NCI-H2107 (cell line): ENCODE measurements around the gene CNIH4.
"Not testable (repeated sequence)": the region's sequence is repeated elsewhere in the genome, so short reads cannot be mapped to it uniquely, and the experiment has no call there.

Source experiments
- DNase-seq: peaks from one replicate; lab custom pipeline; 2025; lab: John Stamatoyannopoulos, UW

The CNIH4 gene

GRCh38 chr1:224349716-224350115 lies 7.0 kb upstream of the CNIH4 start:
- not testable (repeated sequence) for DNase-seq

DNA sequence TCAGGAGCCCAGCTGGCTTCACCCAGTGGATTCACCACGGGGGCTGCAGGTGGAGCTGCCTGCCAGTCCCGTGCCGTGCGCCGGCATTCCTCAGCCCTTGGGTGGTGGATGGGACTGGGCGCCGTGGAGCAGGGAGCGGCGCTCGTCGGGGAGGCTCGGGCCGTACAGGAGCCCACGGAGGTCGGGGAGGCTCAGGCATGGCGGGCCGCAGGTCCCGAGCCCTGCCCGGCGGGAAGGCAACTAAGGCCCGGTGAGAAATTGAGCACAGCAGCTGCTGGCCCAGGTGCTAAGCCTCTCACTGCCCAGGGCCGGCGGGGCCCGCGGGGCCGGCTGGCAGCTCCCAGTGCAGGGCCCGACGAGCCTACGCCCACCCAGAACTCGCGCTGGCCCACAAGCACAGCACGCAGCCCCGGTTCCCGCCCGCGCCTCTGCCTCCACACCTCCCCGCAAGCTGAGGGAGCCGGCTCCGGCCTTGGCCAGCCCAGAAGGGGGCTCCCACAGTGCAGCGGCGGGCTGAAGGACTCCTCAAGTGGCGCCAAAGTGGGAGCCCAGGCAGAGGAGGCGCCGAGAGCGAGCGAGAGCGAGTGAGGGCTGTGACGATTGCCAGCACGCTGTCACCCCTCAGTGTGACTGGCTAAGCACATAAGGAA lies 4.1 kb upstream of the CNIH4 start:
- DNase-seq: not testable (repeated sequence)

DNA sequence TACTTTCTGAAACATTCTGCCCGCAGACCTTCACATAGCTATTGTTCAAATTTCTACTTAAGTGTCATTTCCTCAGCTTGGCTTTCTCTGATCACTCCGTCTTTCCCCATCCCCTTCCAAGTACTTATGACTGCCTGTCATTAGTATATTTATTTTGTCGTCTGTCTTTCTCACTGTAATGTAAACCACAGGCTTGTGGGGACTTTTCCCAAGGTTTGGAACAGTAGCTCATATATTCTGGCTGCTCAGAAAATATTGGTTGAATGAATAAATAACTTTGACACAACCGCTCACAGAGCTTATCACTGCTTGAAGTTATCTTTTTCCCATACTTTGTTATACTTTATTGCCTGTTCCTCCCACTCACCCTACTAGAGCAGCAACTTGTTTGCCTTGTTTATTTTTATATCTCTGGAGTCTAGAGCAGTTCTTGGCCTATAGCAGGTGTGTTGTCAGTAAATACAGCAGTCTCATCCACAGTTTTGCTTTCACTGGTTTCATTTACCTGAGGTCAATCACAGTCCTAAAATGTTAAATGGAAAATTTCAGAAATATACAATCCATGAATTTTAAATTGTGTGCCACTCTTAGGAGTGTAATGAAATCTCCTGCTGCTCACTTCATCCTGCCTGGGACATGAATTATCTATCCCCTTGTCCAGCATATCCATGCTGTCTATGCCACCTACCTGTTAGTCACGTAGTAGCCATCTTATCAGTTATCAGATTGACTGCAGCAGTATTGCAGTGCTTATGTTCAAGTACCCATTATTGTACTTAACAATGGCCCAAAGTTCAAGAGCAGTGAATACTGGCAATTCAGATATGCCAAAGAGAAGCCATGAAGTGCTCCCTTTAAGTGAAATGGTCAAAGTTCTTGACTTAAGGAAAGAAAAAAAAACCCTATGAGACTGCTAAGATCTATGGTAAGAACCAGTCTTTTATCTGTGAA lies 2.4 kb upstream of the CNIH4 start:
- no peak for DNase-seq

- DNase-seq: no peak
These were observed 996 bp downstream of the CNIH4 start for GRCh38 chr1:224357626-224358124.

GRCh38 chr1:224358237-224358636 lies 1.6 kb downstream of the CNIH4 start:
- DNase-seq: no peak

- no peak for DNase-seq
These were observed 2.5 kb downstream of the CNIH4 start for GRCh38 chr1:224359207-224359606.

DNA sequence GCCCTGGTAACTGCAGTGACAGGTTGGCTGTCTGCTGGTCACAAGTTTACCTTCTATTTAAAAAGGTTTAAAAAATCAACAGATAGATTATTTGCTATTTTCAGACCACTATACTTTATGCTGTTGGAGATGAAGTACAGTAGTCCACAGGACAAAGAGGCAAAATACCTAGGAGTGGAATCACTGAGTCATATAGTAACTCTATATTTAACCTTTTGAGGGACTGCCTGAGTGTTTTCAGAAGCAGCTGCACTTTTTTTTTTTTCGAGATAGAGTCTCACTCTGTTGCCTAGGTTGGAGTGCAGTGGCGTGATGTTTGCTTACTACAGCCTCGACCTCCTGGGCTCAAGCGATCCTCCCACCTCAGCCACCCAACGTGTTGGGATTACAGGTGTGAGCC lies 11.7 kb downstream of the CNIH4 start:
- DNase-seq: no peak

- DNase-seq: no peak
These were observed 16.4 kb downstream of the CNIH4 start for GRCh38 chr1:224373008-224373590.

DNA sequence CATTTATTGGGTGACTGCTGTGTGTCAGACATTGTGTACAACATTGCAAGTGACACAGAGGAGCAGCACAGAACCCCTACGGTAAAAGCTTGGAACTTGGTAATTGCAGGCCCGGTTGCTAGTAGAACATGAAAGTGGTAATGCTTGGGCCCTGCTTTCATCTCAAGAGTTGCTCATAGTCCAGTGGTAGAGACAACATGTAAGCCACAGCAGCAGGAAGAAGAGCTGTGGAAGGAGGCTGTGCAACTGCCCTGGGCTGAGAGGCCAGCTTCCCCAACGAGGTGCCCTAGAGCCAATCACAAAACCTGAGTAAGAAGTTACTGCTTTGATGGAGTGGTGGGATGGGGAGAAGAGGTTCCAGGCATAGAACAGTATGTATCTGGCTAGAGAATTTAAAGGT lies 18.4 kb downstream of the CNIH4 start:
- no peak for DNase-seq

GRCh38 chr1:224377676-224378006 lies 21.0 kb downstream of the CNIH4 start:
- no peak for DNase-seq

GRCh38 chr1:224378855-224379631 lies 22.4 kb downstream of the CNIH4 start:
- DNase-seq: no peak

GRCh38 chr1:224380003-224380402 lies 23.3 kb downstream of the CNIH4 start:
- DNase-seq: no peak

- no peak for DNase-seq
These were observed 25.3 kb downstream of the CNIH4 start for GRCh38 chr1:224381880-224382548.

DNA sequence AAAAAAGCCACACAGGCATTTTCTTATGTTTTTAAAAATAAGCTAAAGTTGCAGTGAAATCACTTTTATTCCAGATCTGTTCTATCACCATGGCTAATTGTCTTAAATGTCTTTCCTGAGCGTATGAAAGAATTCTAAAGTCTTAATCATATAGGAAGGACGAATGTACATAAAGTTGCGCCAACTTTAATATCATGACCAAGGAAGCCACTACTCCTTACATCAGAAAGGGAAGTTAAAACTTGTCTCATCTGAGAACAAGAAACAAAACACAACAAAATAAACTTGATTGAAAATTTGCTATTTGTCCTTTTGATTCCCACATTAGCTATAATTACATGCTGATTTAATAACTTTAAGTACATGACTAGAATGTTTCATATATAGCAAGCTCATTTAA lies 26.5 kb downstream of the CNIH4 start:
- DNase-seq: no peak

DNA sequence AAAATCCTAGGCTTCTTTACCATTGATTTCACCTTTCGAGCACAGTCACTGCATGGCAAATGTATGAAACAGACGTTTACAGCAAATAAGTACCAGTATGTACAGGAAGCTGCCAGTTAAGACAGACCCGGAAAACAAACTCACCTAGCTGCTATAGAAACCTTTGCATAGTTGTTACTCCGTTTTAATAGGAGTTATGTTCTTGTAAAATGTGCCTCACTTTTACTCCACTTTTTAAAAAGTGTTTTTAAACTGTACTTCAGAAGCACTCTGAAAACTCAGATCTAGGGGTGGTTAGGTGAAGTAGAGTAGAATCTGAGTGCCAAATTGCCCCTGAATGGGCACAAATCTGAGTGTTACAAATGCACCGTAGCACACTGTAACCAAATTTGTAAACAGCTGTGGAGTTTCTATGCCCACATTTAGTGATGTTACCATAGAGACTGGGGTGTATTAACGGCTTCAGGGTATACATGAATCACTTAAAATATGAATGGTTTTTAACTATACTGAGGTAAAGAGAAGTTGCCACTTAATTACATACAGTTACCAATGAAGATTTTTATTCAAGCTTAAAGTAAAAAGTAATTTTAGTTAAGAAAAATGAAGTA lies 30.7 kb downstream of the CNIH4 start:
- no peak for DNase-seq

- no peak for DNase-seq
These were observed 31.3 kb downstream of the CNIH4 start for GRCh38 chr1:224387943-224388342.

DNA sequence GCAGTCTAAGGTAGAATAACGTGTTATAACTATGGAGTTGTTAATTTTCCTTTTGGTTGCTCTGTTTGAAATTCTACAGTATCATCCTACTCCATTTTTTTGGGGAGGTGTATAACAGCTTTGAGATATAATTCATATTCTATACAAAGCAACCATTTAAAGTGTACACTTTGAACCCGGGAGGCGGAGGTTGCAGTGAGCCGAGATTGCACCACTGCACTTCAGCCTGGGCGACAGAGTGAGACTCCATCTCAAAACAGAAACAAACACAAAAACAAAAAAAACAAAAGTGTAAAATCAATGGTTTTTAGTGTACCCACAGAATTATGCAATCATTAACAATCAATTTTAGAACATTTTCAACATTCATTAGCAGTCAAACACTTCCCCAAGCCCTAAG lies 33.8 kb downstream of the CNIH4 start:
- DNase-seq: no peak

DNA sequence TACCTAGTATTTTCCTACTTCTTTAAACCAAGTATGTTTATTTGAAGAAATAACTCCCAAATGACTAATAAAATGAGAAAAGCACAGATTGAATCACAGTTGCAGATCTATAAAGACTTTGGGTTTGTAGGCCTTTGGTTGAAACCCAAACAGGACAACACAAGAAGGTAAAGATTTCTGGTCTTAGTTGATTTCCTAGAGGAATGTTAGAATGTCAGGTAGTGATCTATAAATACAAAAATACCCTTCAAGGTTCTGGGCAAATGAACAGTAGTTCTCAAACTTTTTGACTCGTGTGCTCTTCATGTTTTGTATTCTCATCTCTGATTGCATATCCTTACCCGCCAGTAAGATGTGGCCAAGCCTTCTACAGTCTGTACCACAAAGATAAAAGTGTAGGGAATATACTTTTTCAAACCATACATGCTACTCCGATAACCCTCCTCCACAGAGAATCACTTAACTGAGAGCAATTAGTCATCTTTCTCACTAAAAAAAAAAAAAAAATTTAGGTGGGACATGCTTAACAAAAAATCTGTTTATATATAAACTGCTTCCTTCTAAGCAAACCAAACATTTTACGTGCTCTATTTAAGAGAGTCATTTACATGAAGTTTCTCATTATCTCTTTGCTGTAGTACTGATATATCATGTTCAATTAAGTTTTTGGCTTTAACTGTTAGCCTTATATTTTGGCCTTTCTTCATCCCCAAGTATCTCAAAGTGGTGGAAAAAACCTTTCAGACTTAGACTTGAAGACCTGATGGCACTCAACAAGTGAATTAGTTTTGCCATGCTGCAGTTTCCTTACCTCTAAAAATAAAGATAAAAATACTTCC lies 36.0 kb downstream of the CNIH4 start:
- DNase-seq: no peak

GRCh38 chr1:224393294-224393693 lies 36.6 kb downstream of the CNIH4 start:
- no peak for DNase-seq

DNA sequence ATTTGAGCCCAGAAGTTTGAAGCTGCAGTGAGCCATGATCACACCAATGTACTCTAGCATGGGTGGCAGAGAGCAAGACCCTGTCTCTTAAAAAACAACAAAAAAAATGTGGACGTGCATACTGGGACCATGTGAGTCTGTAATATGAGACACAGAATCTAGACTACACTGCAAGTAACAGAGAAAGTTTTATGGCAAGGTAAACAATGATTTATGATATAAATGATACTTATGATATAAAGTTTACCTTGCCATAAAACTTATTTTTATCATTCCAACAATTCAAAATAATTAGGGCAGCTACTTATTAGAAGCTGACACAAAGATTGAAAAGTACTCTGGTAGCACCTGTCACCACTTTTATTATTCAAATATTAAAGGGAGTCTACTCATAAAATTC lies 43.2 kb downstream of the CNIH4 start:
- no peak for DNase-seq
